Neural progenitor cell (in vitro differentiated cells): Measurements from ENCODE around the gene FAM120A. TPM values are rescaled to one million over a fixed set of nuclear protein-coding genes. Genes with fewer than 3 reads are reported as not detected.
A peak's percentile ranks its signal among the peaks of the same experiment; 100 is the strongest.

Experiments used
- DNase-seq: peaks from one replicate; pipeline ENCODE4 v3.0.0-alpha.2; 2016; ENCODE audit warnings: low spot score
- H2AFZ ChIP-seq: fragments of 200-600 bp; sonication (generic); replicated peaks from 2 replicates; pipeline ENCODE4 v1.6.1; 2016; ENCODE audit warnings: antibody characterized with exemption
- H3F3A ChIP-seq: fragments of 200-600 bp; sonication (generic); 2 replicates; pipeline ENCODE4 v1.6.1; 2016; ENCODE audit warnings: antibody characterized with exemption, low read depth
- H3K27ac ChIP-seq: fragments of 200-600 bp; sonication (generic); 2 replicates; pipeline ENCODE4 v1.5.1; 2016; ENCODE audit warnings: mild to moderate bottlenecking
- H3K27me3 ChIP-seq: fragments of 200-600 bp; sonication (generic); 2 replicates; pipeline ENCODE4 v1.6.1; 2016; ENCODE audit warnings: mild to moderate bottlenecking, moderate library complexity
- H3K36me3 ChIP-seq: fragments of 200-600 bp; sonication (generic); 2 replicates; pipeline ENCODE4 v1.5.1; 2016
- H3K4me1 ChIP-seq: fragments of 200-600 bp; sonication (generic); 2 replicates; pipeline ENCODE4 v1.6.1; 2016; ENCODE audit warnings: mixed run types
- H3K4me2 ChIP-seq: fragments of 200-600 bp; sonication (generic); 2 replicates; pipeline ENCODE4 v1.6.1; 2016
- H3K4me3 ChIP-seq: fragments of 200-600 bp; sonication (generic); 2 replicates; pipeline ENCODE4 v1.5.1; 2016
- H3K79me2 ChIP-seq: fragments of 200-600 bp; sonication (generic); 2 replicates; pipeline ENCODE4 v1.6.1; 2016; ENCODE audit warnings: low read depth
- H3K9ac ChIP-seq: fragments of 200-600 bp; sonication (generic); 2 replicates; pipeline ENCODE4 v1.6.1; 2016
- H3K9me3 ChIP-seq: fragments of 200-600 bp; sonication (generic); 2 replicates; pipeline ENCODE4 v1.5.1; 2016; ENCODE audit warnings: low read depth
- H4K20me1 ChIP-seq: fragments of 200-600 bp; sonication (generic); 2 replicates; pipeline ENCODE4 v1.6.1; 2016; ENCODE audit warnings: low read depth
- H3K27ac Mint-ChIP-seq: 3 replicates; pipeline ENCODE4 v1.8.0; 2021; ENCODE audit warnings: mixed read lengths
- H3K27me3 Mint-ChIP-seq: 2 replicates; pipeline ENCODE4 v1.8.0; 2022; ENCODE audit warnings: low read depth, mild to moderate bottlenecking, inconsistent platforms, moderate library complexity, mixed read lengths; ENCODE audit not compliant: insufficient read depth
- H3K36me3 Mint-ChIP-seq: 3 replicates; pipeline ENCODE4 v1.8.0; 2021; ENCODE audit warnings: mixed read lengths
- H3K4me1 Mint-ChIP-seq: 3 replicates; pipeline ENCODE4 v1.8.0; 2021; ENCODE audit warnings: mixed read lengths
- H3K4me3 Mint-ChIP-seq: 3 replicates; pipeline ENCODE4 v1.8.0; 2021; ENCODE audit warnings: mild to moderate bottlenecking, moderate library complexity, mixed read lengths
- H3K9me3 Mint-ChIP-seq: 3 replicates; pipeline ENCODE4 v1.8.0; 2020; ENCODE audit warnings: mixed read lengths
- CTCF ChIP-seq: fragments of 200-600 bp; sonication (generic); IDR thresholded peaks from 2 replicates; pipeline ENCODE4 v1.5.1; 2017; ENCODE audit warnings: antibody characterized with exemption, mild to moderate bottlenecking
- EZH2 ChIP-seq: fragments of 200-600 bp; sonication (generic); IDR thresholded peaks from 2 replicates; pipeline ENCODE4 v1.6.1; 2017; ENCODE audit warnings: antibody characterized with exemption, mild to moderate bottlenecking, moderate library complexity
- EZH2phosphoT487 ChIP-seq: fragments of 200-600 bp; sonication (generic); IDR thresholded peaks from 2 replicates; pipeline ENCODE4 v1.6.1; 2017; ENCODE audit warnings: antibody characterized with exemption
- total RNA-seq: library from RNA; depleted of rRNA; stranded (reverse); fragments of >200 nt; gene quantifications from 2 replicates; pipeline ENCODE4 v1.2.3, GENCODE V29; 2015; ENCODE audit warnings: low replicate concordance

Gene FAM120A
- total RNA-seq, 1 donor from 2014 or later, result 17.2 TPM

- no peak overlapping the region for H3K4me3 Mint-ChIP-seq
Measured at GRCh38 chr9:93598647-93599241, 147.3 kb downstream of the FAM120A start.

GRCh38 chr9:93599571-93600403 is 148.3 kb downstream of the FAM120A start:
- no peak overlapping the region for H2AFZ ChIP-seq
- peaks cover 34% of the 10 kb centered on the region for H3K79me2 ChIP-seq

More at GRCh38 chr9:93598647-93599241, 147.3 kb downstream of the FAM120A start:
- H3K9ac ChIP-seq, result no peak overlapping the region
- H3K36me3 ChIP-seq, result no peaks in the 10 kb centered on the region
- no peak overlapping the region for H3K4me3 ChIP-seq
- no peak for TF ChIP-seq CTCF
- TF ChIP-seq EZH2, result no peak
- TF ChIP-seq EZH2phosphoT487, result no peak
- Mint-ChIP-seq H3K36me3 (peaks cover 7% of the 10 kb centered on the region), H3K27me3 (peaks cover 2% of the 10 kb centered on the region), H3K27ac (peak overlapping the region; percentile 21), H3K9me3 (peaks cover 2% of the 10 kb centered on the region), H3K4me1 (peaks cover 35% of the 10 kb centered on the region)
- H3K9me3 ChIP-seq, result no peaks in the 10 kb centered on the region
- H4K20me1 ChIP-seq, result peaks cover 49% of the 10 kb centered on the region
- no peak overlapping the region for H3K27ac ChIP-seq
- H3K27me3 ChIP-seq, result no peaks in the 10 kb centered on the region
- H2AFZ ChIP-seq, result no peak overlapping the region
- H3K79me2 ChIP-seq, result peaks cover 37% of the 10 kb centered on the region
- H3K4me1 ChIP-seq, result peaks cover 7% of the 10 kb centered on the region
- no peak for DNase-seq
- no peak overlapping the region for H3K4me2 ChIP-seq
- H3F3A ChIP-seq, result no peaks in the 10 kb centered on the region

GRCh38 chr9:93600504-93600903 is 149.0 kb downstream of the FAM120A start:
- Histone ChIP-seq H3K27ac (no peak overlapping the region), H3K9me3 (no peaks in the 10 kb centered on the region)

More at GRCh38 chr9:93599571-93600403, 148.3 kb downstream of the FAM120A start:
- no peaks in the 10 kb centered on the region for H3K27me3 ChIP-seq
- peak overlapping the region; percentile 2 for H3K27ac Mint-ChIP-seq
- H3K4me3 Mint-ChIP-seq, result no peak overlapping the region
- no peak overlapping the region for H3K4me2 ChIP-seq
- H3K9me3 ChIP-seq, result no peaks in the 10 kb centered on the region
- no peak overlapping the region for H3K4me3 ChIP-seq
- H3K9ac ChIP-seq, result no peak overlapping the region
- H3K27me3 Mint-ChIP-seq, result peaks cover 2% of the 10 kb centered on the region
- H3F3A ChIP-seq, result no peaks in the 10 kb centered on the region
- peaks cover 35% of the 10 kb centered on the region for H3K4me1 Mint-ChIP-seq
- peaks cover 7% of the 10 kb centered on the region for H3K4me1 ChIP-seq
- DNase-seq, result no peak
- peaks cover 5% of the 10 kb centered on the region for H3K9me3 Mint-ChIP-seq
- TF ChIP-seq EZH2 (no peak), CTCF (no peak), EZH2phosphoT487 (no peak)
- peaks cover 39% of the 10 kb centered on the region for H4K20me1 ChIP-seq
- H3K27ac ChIP-seq, result no peak overlapping the region
- H3K36me3 ChIP-seq, result no peaks in the 10 kb centered on the region
- peaks cover 13% of the 10 kb centered on the region for H3K36me3 Mint-ChIP-seq

More at GRCh38 chr9:93600504-93600903, 149.0 kb downstream of the FAM120A start:
- no peak for TF ChIP-seq EZH2phosphoT487
- no peak for TF ChIP-seq CTCF
- no peak for TF ChIP-seq EZH2
- Mint-ChIP-seq H3K27me3 (peaks cover 2% of the 10 kb centered on the region), H3K36me3 (peaks cover 18% of the 10 kb centered on the region), H3K9me3 (peaks cover 10% of the 10 kb centered on the region), H3K4me1 (peaks cover 35% of the 10 kb centered on the region), H3K27ac (no peak overlapping the region), H3K4me3 (no peak overlapping the region)
- Histone ChIP-seq H3K4me3 (no peak overlapping the region), H3K9ac (no peak overlapping the region), H3K79me2 (peaks cover 36% of the 10 kb centered on the region), H3K27me3 (no peaks in the 10 kb centered on the region), H4K20me1 (peaks cover 39% of the 10 kb centered on the region), H3K36me3 (no peaks in the 10 kb centered on the region), H2AFZ (no peak overlapping the region), H3K4me2 (no peak overlapping the region), H3K4me1 (peaks cover 7% of the 10 kb centered on the region), H3F3A (no peaks in the 10 kb centered on the region)
- DNase-seq, result no peak
